ENCODE measurements around the gene PLPPR1. TPM values are rescaled to one million over a fixed set of nuclear protein-coding genes. Genes with fewer than 3 reads are reported as not detected.

PLPPR1 gene
- total RNA-seq, 4 donors from 2014 or later: 0.41 TPM; not detected in 3

GRCh38 chr9:101220341-101220740, 191.8 kb downstream of the PLPPR1 start:
- Histone ChIP-seq H3K36me3 (no peaks in the 10 kb centered on the region), H3K4me1 (no peaks in the 10 kb centered on the region), H3K27ac (no peak overlapping the region), H3K4me3 (no peak overlapping the region), H3K9me3 (no peaks in the 10 kb centered on the region), H3K27me3 (no peaks in the 10 kb centered on the region)
- no peak for DNase-seq
- TF ChIP-seq CTCF (IDR thresholded peaks at IDR 0.05) (no peak), POLR2A (IDR thresholded peaks at IDR 0.05) (no peak)
- intact Hi-C loops (cut with DNase I; ENCODE audit: low total_unique reads): no loop called here

- Histone ChIP-seq H3K4me3 (no peak overlapping the region), H3K27ac (no peak overlapping the region), H3K27me3 (no peaks in the 10 kb centered on the region), H3K9me3 (no peaks in the 10 kb centered on the region), H3K4me1 (no peaks in the 10 kb centered on the region), H3K36me3 (no peaks in the 10 kb centered on the region)
- intact Hi-C loops (cut with DNase I; ENCODE audit: low total_unique reads): no loop called here
- no peak for DNase-seq
- TF ChIP-seq POLR2A (IDR thresholded peaks at IDR 0.05) (no peak), CTCF (IDR thresholded peaks at IDR 0.05) (no peak)
Measured at GRCh38 chr9:101225271-101225670, 196.7 kb downstream of the PLPPR1 start.

GRCh38 chr9:101226161-101226560, 197.6 kb downstream of the PLPPR1 start:
- Histone ChIP-seq H3K9me3 (no peaks in the 10 kb centered on the region), H3K4me1 (no peaks in the 10 kb centered on the region), H3K27me3 (no peaks in the 10 kb centered on the region), H3K36me3 (no peaks in the 10 kb centered on the region), H3K4me3 (no peak overlapping the region), H3K27ac (no peak overlapping the region)
- intact Hi-C loops (cut with DNase I; ENCODE audit: low total_unique reads): no loop called here
- TF ChIP-seq CTCF (IDR thresholded peaks at IDR 0.05): no peak
- TF ChIP-seq POLR2A (IDR thresholded peaks at IDR 0.05): no peak
- DNase-seq: no peak

GRCh38 chr9:101226803-101227202, 198.3 kb downstream of the PLPPR1 start:
- Histone ChIP-seq H3K4me1 (no peaks in the 10 kb centered on the region), H3K36me3 (no peaks in the 10 kb centered on the region), H3K27ac (no peak overlapping the region), H3K9me3 (no peaks in the 10 kb centered on the region), H3K4me3 (no peak overlapping the region), H3K27me3 (no peaks in the 10 kb centered on the region)
- no peak for DNase-seq
- intact Hi-C loops (cut with DNase I; ENCODE audit: low total_unique reads): no loop called here
- TF ChIP-seq POLR2A (IDR thresholded peaks at IDR 0.05) (no peak), CTCF (IDR thresholded peaks at IDR 0.05) (no peak)

- intact Hi-C loops (cut with DNase I; ENCODE audit: low total_unique reads): no loop called here
- TF ChIP-seq CTCF (IDR thresholded peaks at IDR 0.05) (no peak), POLR2A (IDR thresholded peaks at IDR 0.05) (no peak)
- no peaks in the 10 kb centered on the region for H3K36me3 ChIP-seq
- no peaks in the 10 kb centered on the region for H3K27me3 ChIP-seq
- no peaks in the 10 kb centered on the region for H3K9me3 ChIP-seq
- DNase-seq: no peak
- no peak overlapping the region for H3K4me3 ChIP-seq
- no peaks in the 10 kb centered on the region for H3K4me1 ChIP-seq
- H3K27ac ChIP-seq: no peak overlapping the region
Measured at GRCh38 chr9:101229606-101230005, 201.1 kb downstream of the PLPPR1 start.
